ENCODE measurements around the gene RNF208. TPM values are rescaled to one million over a fixed set of nuclear protein-coding genes. Genes with fewer than 3 reads are reported as not detected.
A peak's percentile ranks its signal among the peaks of the same experiment; 100 is the strongest.

RNF208 gene
- total and polyA plus RNA-seq, 5 donors from 2014 or later: 1.2 TPM; not detected in 4

- H3K36me3 Mint-ChIP-seq: no peaks in the 10 kb centered on the region
- no peaks in the 10 kb centered on the region for H3K9me3 ChIP-seq (ENCODE audit: control insufficient read depth in 2 of 2, low read length in 2 of 2)
- H3K9me3 Mint-ChIP-seq: peaks cover 0 to 1% (median 0%) of the 10 kb centered on the region in 7 donors
- H3K4me3 Mint-ChIP-seq: no peak overlapping the region
- H3K27ac Mint-ChIP-seq: no peak overlapping the region
- no peaks in the 10 kb centered on the region for H3K36me3 ChIP-seq (ENCODE audit: control insufficient read depth, insufficient read depth, low read length)
- no peak for ATAC-seq (ENCODE audit: low read depth in 2 of 2)
- peaks cover 15% of the 10 kb centered on the region for H3K27me3 Mint-ChIP-seq
- H3K4me3 ChIP-seq (ENCODE audit: low read depth, low read length): no peak overlapping the region
- H3K27me3 ChIP-seq (ENCODE audit: control insufficient read depth, insufficient read depth, low read length): no peaks in the 10 kb centered on the region
- H3K4me1 Mint-ChIP-seq: peaks cover 0 to 8% (median 0%) of the 10 kb centered on the region in 4 donors
- no peak for DNase-seq
- peaks cover 23% of the 10 kb centered on the region for H3K4me1 ChIP-seq (ENCODE audit: control insufficient read depth, insufficient read depth, low read length, poor library complexity, severe bottlenecking)
- no peak overlapping the region for H3K27ac ChIP-seq (ENCODE audit: insufficient read depth, low read length, poor library complexity, severe bottlenecking)
These were observed 50.7 kb downstream of the RNF208 start for GRCh38 chr9:137171149-137171900.

GRCh38 chr9:137170486-137171148, 51.4 kb downstream of the RNF208 start:
- H3K9me3 Mint-ChIP-seq: peaks cover 0 to 1% (median 0%) of the 10 kb centered on the region in 7 donors
- H3K9me3 ChIP-seq (ENCODE audit: control insufficient read depth in 2 of 2, low read length in 2 of 2): no peaks in the 10 kb centered on the region
- H3K4me3 Mint-ChIP-seq: peak overlapping the region in 1 of 4 donors; percentile 47
- H3K4me1 ChIP-seq (ENCODE audit: control insufficient read depth, insufficient read depth, low read length, poor library complexity, severe bottlenecking): peaks cover 23% of the 10 kb centered on the region
- H3K27me3 Mint-ChIP-seq: peaks cover 17% of the 10 kb centered on the region
- no peak overlapping the region for H3K27ac Mint-ChIP-seq
- H3K36me3 ChIP-seq (ENCODE audit: control insufficient read depth, insufficient read depth, low read length): no peaks in the 10 kb centered on the region
- H3K27ac ChIP-seq (ENCODE audit: insufficient read depth, low read length, poor library complexity, severe bottlenecking): no peak overlapping the region
- H3K4me1 Mint-ChIP-seq: peaks cover 0 to 6% (median 0%) of the 10 kb centered on the region in 4 donors
- no peaks in the 10 kb centered on the region for H3K27me3 ChIP-seq (ENCODE audit: control insufficient read depth, insufficient read depth, low read length)
- H3K4me3 ChIP-seq (ENCODE audit: low read depth, low read length): no peak overlapping the region
- ATAC-seq (ENCODE audit: low read depth in 2 of 2): no peak
- H3K36me3 Mint-ChIP-seq: no peaks in the 10 kb centered on the region
- no peak for DNase-seq

Other genes starting within 250 kb of the RNF208 start
Only the 30 nearest of the 32 such genes appear.
- 83.3 TPM for gene PAXX, start 229.8 kb downstream of the RNF208 start, total RNA-seq
- 10 to 100 TPM; 46.7 to 67.5 (median 66.0) TPM for gene PAXX, start 229.8 kb downstream of the RNF208 start, polyA plus RNA-seq
- 1.0 TPM for gene CLIC3, start 225.7 kb downstream of the RNF208 start, total RNA-seq
- gene CLIC3, start 225.7 kb downstream of the RNF208 start, polyA plus RNA-seq: 1 to 10 TPM in 3 of 4 donors, under 1 TPM in 1; 0.38 to 4.5 (median 2.9) TPM
- 135 TPM for gene ABCA2, start 194.0 kb downstream of the RNF208 start, total RNA-seq
- 1 to 10 TPM; 3.8 to 4.5 (median 4.3) TPM for gene ABCA2, start 194.0 kb downstream of the RNF208 start, polyA plus RNA-seq
- 15.2 TPM for gene FUT7, start 190.2 kb downstream of the RNF208 start, total RNA-seq
- 10 to 100 TPM; 31.8 to 79.0 (median 42.9) TPM for gene FUT7, start 190.2 kb downstream of the RNF208 start, polyA plus RNA-seq
- 106 TPM for gene NPDC1, start 176.1 kb downstream of the RNF208 start, total RNA-seq
- gene NPDC1, start 176.1 kb downstream of the RNF208 start, polyA plus RNA-seq: 10 to 100 TPM in 2 of 4 donors, 1 to 10 TPM in 2; 4.2 to 15.3 (median 9.2) TPM
- not detected for gene ENTPD2, start 168.2 kb downstream of the RNF208 start, total RNA-seq
- not detected for gene ENTPD2, start 168.2 kb downstream of the RNF208 start, polyA plus RNA-seq
- gene SAPCD2, start 151.7 kb downstream of the RNF208 start, total RNA-seq: 1.2 TPM
- under 1 TPM; 0.09 to 0.62 (median 0.18) TPM for gene SAPCD2, start 151.7 kb downstream of the RNF208 start, polyA plus RNA-seq
- gene UAP1L1, start 144.7 kb downstream of the RNF208 start, total RNA-seq: 14.8 TPM
- 1 to 10 TPM; 1.3 to 3.6 (median 1.7) TPM for gene UAP1L1, start 144.7 kb downstream of the RNF208 start, polyA plus RNA-seq
- gene MAN1B1, start 135.3 kb downstream of the RNF208 start, total RNA-seq: 71.3 TPM
- gene MAN1B1, start 135.3 kb downstream of the RNF208 start, polyA plus RNA-seq: 10 to 100 TPM; 42.1 to 53.5 (median 45.7) TPM
- 343 TPM for gene DPP7, start 107.5 kb downstream of the RNF208 start, total RNA-seq
- 100 to 1,000 TPM; 119 to 164 (median 153) TPM for gene DPP7, start 107.5 kb downstream of the RNF208 start, polyA plus RNA-seq
- not detected for gene GRIN1, start 83.1 kb downstream of the RNF208 start, total RNA-seq
- gene GRIN1, start 83.1 kb downstream of the RNF208 start, polyA plus RNA-seq: not detected
- gene LRRC26, start 52.2 kb downstream of the RNF208 start, total RNA-seq: not detected
- gene LRRC26, start 52.2 kb downstream of the RNF208 start, polyA plus RNA-seq: not detected
- not detected for gene TMEM210, start 50.2 kb downstream of the RNF208 start, total RNA-seq
- not detected for gene TMEM210, start 50.2 kb downstream of the RNF208 start, polyA plus RNA-seq
- 127 TPM for gene ANAPC2, start 33.7 kb downstream of the RNF208 start, total RNA-seq
- 1 to 10 TPM; 7.5 to 8.7 (median 8.0) TPM for gene ANAPC2, start 33.7 kb downstream of the RNF208 start, polyA plus RNA-seq
- 54.3 TPM for gene SSNA1, start 33.6 kb downstream of the RNF208 start, total RNA-seq
- gene SSNA1, start 33.6 kb downstream of the RNF208 start, polyA plus RNA-seq: 100 to 1,000 TPM; 112 to 150 (median 130) TPM
- gene TPRN, start 21.5 kb downstream of the RNF208 start, total RNA-seq: 5.9 TPM
- gene TPRN, start 21.5 kb downstream of the RNF208 start, polyA plus RNA-seq: under 1 TPM; 0.27 to 0.91 (median 0.43) TPM
- 20.7 TPM for gene TMEM203, start 16.6 kb downstream of the RNF208 start, total RNA-seq
- 100 to 1,000 TPM; 116 to 148 (median 132) TPM for gene TMEM203, start 16.6 kb downstream of the RNF208 start, polyA plus RNA-seq
- gene NDOR1, start 16.5 kb downstream of the RNF208 start, total RNA-seq: 30.0 TPM
- gene NDOR1, start 16.5 kb downstream of the RNF208 start, polyA plus RNA-seq: 1 to 10 TPM; 3.9 to 7.6 (median 5.0) TPM
- gene CYSRT1, start 2.9 kb upstream of the RNF208 start, total RNA-seq: not detected
- gene CYSRT1, start 2.9 kb upstream of the RNF208 start, polyA plus RNA-seq: not detected
- not detected for gene RNF224, start 5.3 kb upstream of the RNF208 start, total RNA-seq
- not detected for gene RNF224, start 5.3 kb upstream of the RNF208 start, polyA plus RNA-seq
- not detected for gene SLC34A3, start 8.7 kb upstream of the RNF208 start, total RNA-seq
- not detected for gene SLC34A3, start 8.7 kb upstream of the RNF208 start, polyA plus RNA-seq
- 100 TPM for gene TUBB4B, start 19.0 kb upstream of the RNF208 start, total RNA-seq
- 10 to 100 TPM; 56.7 to 87.4 (median 71.8) TPM for gene TUBB4B, start 19.0 kb upstream of the RNF208 start, polyA plus RNA-seq
- not detected for gene STPG3, start 29.0 kb upstream of the RNF208 start, total RNA-seq
- gene STPG3, start 29.0 kb upstream of the RNF208 start, polyA plus RNA-seq: not detected
- 46.4 TPM for gene NELFB, start 33.1 kb upstream of the RNF208 start, total RNA-seq
- gene NELFB, start 33.1 kb upstream of the RNF208 start, polyA plus RNA-seq: 10 to 100 TPM; 22.3 to 27.1 (median 23.7) TPM
- gene TOR4A, start 55.5 kb upstream of the RNF208 start, total RNA-seq: 6.1 TPM
- 1 to 10 TPM; 2.6 to 4.2 (median 3.5) TPM for gene TOR4A, start 55.5 kb upstream of the RNF208 start, polyA plus RNA-seq
- 1.6 TPM for gene NRARP, start 80.0 kb upstream of the RNF208 start, total RNA-seq
- gene NRARP, start 80.0 kb upstream of the RNF208 start, polyA plus RNA-seq: not detected
- gene EXD3, start 200.9 kb upstream of the RNF208 start, total RNA-seq: 27.3 TPM
- 1 to 10 TPM; 4.7 to 7.2 (median 5.7) TPM for gene EXD3, start 200.9 kb upstream of the RNF208 start, polyA plus RNA-seq
- gene NOXA1, start 201.2 kb upstream of the RNF208 start, total RNA-seq: 3.8 TPM
- gene NOXA1, start 201.2 kb upstream of the RNF208 start, polyA plus RNA-seq: 1 to 10 TPM in 2 of 4 donors, under 1 TPM in 2; 0.83 to 3.3 (median 1.4) TPM
- gene ENTPD8, start 219.1 kb upstream of the RNF208 start, total RNA-seq: not detected
- not detected for gene ENTPD8, start 219.1 kb upstream of the RNF208 start, polyA plus RNA-seq
- gene NSMF, start 237.1 kb upstream of the RNF208 start, total RNA-seq: 109 TPM
- gene NSMF, start 237.1 kb upstream of the RNF208 start, polyA plus RNA-seq: 10 to 100 TPM in 2 of 4 donors, 1 to 10 TPM in 2; 9.3 to 14.5 (median 11.8) TPM

All from CD4-positive, CD25-positive, alpha-beta regulatory T cell (primary cell).